RKO (cell line): ENCODE data around the gene AMOTL1.

ENCODE experiments used
- DNase-seq: peaks from one replicate; pipeline ENCODE4 v3.0.0-alpha.2; 2016; ENCODE audit warnings: low spot score

AMOTL1 gene

DNA sequence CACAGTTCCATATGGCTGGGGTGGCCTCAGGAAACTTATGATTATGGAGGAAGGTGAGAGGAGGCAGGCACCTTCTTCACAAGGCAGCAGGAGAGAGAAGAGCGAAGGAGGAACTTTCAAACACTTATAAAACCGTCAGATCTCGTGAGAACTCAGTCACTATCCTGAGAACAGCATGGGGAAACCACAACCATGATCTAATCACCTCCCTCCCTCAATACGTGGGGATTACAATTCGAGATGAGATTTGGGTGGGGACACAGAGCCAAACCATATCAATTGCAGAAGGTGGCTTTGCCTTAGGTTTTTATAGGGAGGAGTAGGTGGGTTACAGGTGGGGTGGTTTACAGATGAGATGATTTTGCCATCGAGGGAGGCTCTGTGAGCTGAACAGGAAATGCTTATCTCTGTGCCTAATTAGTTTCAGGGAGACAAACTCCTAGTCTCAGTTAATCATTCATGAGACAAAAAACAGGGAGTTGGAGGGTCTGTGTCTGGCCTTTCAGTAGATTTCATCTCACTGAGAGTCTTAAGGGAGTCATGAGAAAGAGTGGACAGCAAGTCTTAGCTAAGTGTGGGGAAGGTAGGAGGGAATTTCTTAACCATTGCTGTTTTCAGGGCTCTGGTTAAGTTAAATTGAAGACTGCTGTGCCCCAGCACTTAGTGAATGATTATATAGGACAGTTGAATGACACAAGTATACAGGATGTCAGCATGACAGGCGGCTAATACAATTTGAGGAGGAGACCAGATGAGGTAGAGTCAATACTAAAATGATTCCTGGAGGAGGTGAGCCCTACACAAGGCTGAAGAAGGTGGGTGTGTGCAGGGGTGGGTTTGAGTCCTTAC lies 157.5 kb downstream of the AMOTL1 start:
- no peak for DNase-seq

DNA sequence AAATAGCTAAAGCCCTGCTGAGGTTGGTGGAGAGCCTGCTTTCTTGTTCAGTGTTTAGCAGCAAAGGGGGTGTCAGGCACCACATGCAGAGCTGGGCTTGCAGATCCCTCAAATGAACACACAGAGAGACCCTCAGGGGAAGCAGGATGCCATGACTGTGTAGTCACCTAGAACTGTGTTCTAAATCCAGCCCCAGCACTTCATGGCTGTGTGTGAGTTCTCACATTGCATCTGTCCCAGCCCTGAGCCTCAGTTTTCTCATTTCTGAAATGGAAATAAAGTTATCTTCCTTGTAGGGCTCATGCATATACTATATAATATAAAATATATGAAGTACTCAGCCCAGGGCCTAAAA lies 158.1 kb downstream of the AMOTL1 start:
- DNase-seq = no peak
